RCC 7860 (cell line): ENCODE measurements around the gene SIK3.

Source experiments
- DNase-seq: peaks from one replicate; pipeline ENCODE4 v3.0.0-alpha.2; 2015; ENCODE audit warnings: low spot score
- FAIRE-seq: peaks from 2 replicates; lab custom pipeline; 2012; peaks lifted over from hg19 to GRCh38; lab: Jason Lieb, UNC

Gene SIK3

DNA sequence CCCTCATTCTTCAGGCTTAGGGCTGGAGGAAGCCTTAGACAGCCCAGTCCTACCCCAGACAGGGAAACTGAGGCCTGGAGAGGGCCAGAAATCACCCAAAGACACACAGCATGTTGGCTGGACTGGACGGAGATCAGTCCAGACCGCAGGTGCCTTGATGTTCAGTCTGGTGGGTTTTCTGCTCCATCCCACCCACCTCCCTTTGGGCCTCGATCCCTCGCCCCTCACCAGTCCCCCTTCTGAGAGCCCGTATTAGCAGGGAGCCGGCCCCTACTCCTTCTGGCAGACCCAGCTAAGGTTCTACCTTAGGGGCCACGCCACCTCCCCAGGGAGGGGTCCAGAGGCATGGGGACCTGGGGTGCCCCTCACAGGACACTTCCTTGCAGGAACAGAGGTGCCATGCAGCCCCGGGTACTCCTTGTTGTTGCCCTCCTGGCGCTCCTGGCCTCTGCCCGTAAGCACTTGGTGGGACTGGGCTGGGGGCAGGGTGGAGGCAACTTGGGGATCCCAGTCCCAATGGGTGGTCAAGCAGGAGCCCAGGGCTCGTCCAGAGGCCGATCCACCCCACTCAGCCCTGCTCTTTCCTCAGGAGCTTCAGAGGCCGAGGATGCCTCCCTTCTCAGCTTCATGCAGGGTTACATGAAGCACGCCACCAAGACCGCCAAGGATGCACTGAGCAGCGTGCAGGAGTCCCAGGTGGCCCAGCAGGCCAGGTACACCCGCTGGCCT, 267.9 kb downstream of the SIK3 start:
- DNase-seq (no peak), FAIRE-seq (no peak)

DNA sequence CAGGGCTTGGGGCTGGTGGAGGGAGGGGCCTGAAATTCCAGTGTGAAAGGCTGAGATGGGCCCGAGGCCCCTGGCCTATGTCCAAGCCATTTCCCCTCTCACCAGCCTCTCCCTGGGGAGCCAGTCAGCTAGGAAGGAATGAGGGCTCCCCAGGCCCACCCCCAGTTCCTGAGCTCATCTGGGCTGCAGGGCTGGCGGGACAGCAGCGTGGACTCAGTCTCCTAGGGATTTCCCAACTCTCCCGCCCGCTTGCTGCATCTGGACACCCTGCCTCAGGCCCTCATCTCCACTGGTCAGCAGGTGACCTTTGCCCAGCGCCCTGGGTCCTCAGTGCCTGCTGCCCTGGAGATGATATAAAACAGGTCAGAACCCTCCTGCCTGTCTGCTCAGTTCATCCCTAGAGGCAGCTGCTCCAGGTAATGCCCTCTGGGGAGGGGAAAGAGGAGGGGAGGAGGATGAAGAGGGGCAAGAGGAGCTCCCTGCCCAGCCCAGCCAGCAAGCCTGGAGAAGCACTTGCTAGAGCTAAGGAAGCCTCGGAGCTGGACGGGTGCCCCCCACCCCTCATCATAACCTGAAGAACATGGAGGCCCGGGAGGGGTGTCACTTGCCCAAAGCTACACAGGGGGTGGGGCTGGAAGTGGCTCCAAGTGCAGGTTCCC, 268.6 kb downstream of the SIK3 start, which contains the start of gene APOC3:
TSS of gene APOC3 (plus strand) at position 383 of the 659 bp plus-strand sequence. CDS start 676 bp downstream, outside the sequence.
- no peak for FAIRE-seq
- no peak for DNase-seq

DNA sequence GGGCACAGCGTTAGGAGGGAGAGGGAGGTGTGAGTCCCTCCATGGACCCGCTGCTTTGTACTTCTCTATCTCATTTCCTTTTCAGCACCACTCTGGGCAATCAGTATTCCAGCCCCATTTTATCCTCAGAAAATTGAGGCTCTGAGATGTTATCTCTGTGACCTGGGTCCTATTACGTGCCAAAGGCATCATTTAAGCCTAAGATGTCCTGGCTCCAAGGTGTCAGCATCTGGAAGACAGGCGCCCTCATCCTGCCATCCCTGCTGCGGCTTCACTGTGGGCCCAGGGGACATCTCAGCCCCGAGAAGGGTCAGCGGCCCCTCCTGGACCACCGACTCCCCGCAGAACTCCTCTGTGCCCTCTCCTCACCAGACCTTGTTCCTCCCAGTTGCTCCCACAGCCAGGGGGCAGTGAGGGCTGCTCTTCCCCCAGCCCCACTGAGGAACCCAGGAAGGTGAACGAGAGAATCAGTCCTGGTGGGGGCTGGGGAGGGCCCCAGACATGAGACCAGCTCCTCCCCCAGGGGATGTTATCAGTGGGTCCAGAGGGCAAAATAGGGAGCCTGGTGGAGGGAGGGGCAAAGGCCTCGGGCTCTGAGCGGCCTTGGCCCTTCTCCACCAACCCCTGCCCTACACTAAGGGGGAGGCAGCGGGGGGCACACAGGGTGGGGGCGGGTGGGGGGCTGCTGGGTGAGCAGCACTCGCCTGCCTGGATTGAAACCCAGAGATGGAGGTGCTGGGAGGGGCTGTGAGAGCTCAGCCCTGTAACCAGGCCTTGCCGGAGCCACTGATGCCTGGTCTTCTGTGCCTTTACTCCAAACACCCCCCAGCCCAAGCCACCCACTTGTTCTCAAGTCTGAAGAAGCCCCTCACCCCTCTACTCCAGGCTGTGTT, 269.4 kb downstream of the SIK3 start:
- FAIRE-seq: no peak

DNA sequence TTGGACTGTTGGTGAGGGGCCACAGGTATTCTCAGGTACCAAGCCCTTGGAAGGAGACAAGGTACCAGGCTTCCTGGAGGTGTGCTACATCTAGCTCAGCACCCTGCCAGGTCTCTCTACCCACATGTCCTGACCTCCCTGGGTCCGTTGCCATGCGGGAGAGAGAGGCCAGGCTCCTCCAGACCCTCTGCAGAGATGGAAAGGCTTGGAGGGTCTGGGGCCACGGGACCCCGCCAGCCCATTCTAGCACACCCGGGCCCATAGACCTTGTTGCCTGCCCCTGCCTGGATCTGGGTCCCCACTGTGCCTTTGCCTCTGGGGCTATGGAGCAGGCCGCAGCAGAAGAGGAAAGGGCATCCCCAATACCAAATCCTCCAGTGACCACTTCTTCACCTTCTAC, 270.8 kb downstream of the SIK3 start:
- FAIRE-seq (no peak), DNase-seq (no peak)

More for the DNA sequence above, 269.4 kb downstream of the SIK3 start:
- no peak for DNase-seq

DNA sequence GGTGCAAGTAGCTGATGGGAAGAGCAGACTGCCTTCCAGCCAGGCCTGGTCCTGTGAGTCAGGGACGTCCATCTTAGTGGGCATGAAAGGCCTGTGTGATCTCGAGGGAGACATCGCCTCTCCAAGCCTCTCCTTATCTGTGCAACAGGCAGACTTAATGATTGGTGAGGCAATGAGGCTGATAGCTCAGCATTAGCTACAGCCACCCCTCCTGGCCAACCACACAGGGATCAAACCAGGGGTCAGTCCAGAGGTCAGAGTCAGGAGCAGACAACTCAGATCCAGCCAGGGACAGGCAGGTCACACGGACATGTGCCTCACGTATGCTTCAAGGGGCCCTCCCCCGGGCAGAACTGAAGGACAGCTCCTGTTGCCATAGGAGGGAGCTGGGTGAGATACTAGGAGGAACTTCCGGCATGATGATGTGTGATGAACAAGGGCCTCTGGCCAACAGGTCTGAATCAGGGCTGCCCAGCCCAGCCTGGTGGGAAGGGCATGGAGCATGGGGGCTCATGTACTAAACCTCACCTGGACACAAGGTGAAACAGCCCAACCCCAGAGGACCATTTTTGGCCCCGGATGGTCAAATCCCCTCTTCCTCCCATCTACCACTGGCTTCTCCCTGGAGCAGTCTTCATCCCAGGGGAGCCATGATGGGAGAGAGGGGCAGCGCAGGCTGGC, 271.3 kb downstream of the SIK3 start:
- FAIRE-seq: no peak
- DNase-seq: no peak

DNA sequence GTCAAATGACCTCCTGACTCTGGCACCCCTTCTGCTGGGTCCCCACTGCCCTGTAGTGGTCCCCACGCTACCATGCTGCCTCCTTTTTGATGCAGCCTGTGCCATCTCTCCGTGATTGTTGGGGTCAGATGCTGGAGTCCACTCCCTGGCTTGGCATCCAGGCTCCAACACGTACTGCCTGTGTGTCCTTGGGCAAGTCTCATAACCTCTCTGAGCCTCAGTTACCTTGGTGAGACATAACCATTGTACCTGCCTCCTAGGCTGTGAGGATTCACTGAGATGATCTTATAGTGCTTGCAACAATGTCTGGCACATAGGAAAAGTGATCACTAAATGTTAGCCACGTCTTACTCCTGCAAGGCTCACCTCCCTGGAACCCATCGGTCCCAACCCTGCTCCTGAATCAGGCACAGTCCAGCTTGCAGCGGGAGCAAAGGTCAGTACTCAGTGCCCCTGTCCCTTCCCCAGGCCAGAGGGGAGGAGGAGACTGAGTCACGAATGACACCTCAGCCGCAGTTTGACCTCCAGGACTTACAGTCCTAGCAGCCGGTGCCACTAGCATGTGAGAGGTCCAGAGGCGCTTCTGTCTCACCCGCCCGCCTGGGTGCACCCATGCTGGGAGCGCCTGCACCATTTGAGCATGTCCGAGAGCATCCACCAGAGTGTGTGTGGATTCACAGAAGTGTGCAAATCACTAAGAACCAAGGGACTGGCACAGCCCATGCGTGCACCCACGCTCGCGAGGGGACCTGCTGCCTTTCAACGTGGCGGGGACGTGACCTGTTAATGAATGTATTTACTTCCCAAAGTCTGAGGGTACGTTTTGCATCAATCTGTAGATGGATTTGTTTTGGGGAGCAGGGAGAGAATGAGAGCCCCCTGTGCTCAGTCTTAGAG, 272.1 kb downstream of the SIK3 start:
- DNase-seq: no peak
- FAIRE-seq: no peak

DNA sequence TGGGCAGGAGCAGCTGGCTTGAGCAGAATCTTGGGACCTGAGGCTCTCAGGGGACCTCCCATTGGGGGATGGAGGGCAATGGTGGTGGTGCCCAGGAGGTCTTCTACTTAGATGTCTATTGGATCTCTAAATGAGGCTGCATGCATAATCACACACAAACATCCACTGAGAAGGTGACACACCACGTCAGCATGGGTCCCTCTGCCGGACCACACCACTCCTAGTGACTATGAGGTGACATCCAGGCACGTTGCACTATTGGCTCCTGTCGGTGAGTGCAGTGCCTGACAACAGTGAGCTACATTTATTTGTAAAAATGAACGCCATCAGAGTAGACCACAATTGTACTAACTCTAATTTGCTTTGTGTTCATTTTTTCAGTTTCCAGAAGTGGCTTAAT, 272.8 kb downstream of the SIK3 start:
- FAIRE-seq (no peak), DNase-seq (no peak)

DNA sequence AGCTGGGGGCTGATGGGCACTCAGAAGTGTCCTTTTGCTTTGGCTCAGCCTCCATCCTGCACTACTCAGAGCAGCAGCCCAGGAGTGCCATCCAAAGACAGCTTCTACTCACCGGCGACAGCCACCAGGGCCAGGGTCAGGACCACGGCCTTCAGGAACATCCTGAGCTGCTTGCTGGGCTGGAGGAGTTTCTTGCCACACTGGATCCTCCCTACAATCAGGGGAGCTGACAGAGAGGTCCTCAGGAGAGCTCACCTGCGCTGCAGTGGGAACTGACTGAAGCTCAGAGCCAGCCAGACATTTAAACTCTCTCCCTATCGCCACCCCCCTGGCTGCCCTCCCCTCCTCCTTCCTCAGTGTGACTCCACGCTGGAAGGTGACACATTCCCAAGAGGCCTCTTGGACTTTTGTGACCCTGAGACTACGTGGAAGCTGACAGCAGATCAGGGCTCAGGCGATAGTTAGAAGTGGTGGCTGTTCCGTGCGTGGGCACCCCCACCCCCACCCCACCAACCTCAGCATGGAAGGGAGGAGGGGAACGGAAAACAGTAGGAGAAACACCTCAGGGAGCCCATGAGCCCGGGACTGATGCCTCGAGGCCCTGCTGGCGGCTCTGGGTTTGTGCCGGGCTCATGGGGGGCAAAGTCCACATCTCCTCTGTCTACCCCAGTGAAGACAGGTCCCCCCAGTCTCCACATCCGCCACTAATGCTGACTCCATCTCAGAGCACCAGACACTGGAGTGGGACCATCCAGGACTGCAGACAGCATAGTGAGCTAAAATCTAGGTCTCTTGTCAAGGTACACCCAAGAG, 275.0 kb downstream of the SIK3 start, which contains the start of gene APOA4:
TSS of gene APOA4 (minus strand) at position 274 of the 813 bp plus-strand sequence. CDS start at position 161, 113 bp downstream.
- FAIRE-seq (no peak), DNase-seq (no peak)

DNA sequence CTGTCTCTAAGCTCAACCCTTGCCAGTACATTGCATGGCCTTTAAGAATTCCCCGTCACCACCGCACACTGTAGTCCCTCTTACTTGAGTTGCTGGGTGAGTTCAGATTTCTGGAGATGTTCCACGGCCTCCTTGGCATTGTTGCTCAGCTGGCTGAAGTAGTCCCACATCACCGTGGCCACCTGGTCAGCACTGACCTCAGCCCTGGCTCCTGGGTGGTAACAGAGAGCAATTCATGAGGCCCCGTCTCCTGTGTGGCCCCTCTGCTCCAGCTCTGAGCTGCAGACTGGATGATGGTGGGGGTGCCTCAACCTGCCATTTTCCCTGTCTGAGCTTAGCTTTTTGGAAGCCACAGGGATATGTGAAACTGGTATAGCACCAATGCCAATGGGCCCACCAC, 275.7 kb downstream of the SIK3 start:
- FAIRE-seq: no peak
- DNase-seq: no peak

DNA sequence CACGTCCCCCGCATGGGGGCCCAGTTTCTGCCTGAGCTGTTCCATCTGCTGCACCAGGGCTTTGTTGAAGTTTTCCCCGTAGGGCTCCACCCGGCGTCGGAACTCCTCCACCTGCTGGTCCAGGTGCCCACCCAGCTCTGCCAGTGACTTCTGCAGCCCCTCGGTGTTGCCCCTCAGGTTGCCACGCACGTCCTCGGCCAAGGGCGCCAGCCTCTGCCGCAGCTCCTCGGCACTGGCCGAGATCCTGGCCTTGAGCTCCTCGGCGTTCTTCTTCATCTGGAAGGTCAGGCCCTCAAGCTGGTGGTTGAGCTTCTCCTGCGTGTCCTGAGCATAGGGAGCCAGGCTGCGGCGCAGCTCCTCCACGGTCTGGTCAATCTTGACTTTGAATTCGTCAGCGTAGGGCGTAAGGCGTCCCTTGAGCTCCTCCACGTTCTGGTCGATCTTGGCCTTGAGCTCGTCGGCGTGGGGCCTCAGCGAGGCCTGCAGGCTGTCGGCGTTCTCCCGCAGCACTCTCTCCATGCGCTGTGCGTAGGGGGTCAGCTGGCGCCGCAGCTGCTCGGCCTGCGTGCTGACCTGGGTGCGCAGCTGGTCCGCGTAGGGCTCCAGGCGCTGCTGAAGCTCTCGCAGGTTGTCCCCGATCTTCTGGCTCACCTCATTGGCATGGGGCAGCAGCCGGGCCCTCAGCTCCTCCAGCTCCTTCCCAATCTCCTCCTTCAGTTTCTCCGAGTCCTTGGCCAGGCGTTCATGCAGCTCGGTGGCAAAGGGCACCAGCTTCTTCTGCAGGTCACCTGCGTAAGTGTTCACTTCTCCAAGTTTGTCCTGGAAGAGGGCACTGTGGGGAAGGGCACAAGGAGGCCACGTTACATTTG, 276.9 kb downstream of the SIK3 start:
- FAIRE-seq (no peak), DNase-seq (no peak)

DNA sequence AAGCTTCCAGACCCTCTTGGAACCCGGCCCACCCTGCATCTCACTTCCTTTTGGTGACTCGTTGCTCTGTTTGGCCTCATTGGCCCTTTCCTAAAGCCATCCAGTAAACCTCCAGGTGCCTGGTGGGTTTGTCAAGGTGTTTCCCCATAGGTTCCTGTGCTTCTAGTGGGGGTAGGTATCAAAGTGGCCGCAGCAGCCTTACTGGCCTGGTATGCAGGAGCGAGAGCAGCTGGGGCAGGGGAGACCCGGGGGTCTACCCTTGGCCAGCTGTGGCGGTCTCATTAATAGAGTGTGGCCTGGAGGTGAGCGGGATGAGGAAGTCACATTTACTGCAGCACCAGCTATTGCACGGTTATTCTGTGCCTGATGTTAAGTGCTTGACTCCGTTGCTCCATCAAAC, 279.2 kb downstream of the SIK3 start:
- DNase-seq: no peak
- no peak for FAIRE-seq

DNA sequence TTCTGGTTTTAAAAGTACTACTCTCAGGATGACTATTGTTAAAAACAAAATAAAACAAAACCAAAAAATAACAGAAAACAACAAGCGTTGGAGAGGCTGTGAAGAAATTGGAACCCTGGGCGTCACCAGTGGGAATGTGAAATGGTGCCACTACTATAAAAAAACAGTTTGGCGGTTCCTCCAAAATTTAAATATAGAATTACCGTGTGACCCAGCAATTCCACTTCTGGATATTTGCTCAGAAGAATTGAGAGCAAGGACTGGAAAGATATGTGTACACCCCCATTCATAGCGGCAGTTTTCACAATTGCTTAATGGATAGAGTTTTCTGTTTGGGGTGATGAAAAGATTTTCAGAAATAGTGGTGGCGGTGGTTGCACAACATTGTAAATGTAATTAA, 283.7 kb downstream of the SIK3 start:
- FAIRE-seq (no peak), DNase-seq (no peak)

DNA sequence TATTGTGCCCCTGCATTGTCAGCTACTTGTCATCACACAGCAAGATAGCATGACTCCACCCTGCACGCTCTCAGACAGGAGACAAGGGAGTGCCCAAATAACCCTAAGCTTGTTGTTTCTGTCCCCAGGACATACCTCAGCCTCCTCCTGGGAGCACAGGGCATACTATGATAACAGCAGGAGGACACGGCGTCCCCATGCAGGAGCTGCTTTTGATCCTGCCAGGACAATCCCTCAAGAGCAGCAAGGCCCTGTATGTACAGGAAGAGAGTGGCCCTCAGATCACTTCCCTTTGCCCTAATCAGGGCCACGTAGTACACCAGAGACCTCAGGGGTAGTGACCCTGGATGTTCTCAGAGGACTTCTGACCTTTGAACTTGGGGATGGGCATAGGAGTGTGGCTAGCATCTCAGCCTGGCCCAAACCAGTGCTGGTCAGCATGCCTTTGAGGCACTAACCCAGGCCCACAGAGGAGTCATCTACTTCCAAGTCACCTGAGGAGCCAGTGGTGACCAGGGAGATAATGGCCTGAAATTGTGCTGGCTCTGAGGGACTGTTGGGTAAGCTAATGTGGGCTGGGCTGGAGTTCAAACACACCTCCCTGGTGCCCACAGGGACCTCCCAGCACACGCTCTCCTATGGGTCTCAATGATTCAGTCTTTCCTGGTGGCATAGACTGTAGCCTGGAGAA, 284.3 kb downstream of the SIK3 start:
- no peak for DNase-seq
- no peak for FAIRE-seq

DNA sequence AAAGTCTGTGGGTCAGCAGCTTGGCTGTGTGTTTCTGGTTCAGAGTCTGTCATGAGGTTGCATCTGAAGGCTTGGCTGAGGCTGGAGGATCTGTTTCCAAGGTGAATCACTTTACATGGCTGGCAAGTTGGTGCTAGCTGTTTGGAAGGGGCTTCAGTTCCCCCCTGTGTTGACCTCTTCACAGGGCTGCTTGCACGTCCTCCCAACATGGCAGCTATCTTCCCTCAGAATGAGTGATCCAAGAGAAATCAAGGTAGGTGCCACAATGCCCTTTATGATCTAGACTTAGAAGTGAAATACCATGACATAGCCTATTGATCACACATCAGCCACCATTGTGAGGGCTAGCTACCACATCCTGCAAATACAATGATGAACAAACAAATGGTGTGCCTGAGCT, 285.1 kb downstream of the SIK3 start:
- DNase-seq (no peak), FAIRE-seq (no peak)

DNA sequence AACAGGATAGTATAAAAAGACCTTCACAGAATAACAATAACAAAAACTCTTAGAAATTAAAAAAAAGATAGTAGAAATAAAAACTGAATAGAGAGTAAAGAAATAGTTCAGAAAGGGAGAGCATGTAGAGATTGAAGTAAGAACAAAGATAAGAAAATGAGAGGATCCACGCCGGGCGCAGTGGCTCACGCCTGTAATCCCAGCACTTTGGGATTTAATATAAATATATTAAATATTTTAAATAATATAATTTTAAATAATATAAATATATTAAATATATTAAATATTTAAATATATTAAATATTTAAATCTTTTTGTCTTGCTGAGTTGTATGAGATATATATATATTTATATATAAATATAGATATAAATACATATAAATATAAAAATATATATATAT, 286.1 kb downstream of the SIK3 start:
- no peak for DNase-seq
- FAIRE-seq: peak; percentile 93

DNA sequence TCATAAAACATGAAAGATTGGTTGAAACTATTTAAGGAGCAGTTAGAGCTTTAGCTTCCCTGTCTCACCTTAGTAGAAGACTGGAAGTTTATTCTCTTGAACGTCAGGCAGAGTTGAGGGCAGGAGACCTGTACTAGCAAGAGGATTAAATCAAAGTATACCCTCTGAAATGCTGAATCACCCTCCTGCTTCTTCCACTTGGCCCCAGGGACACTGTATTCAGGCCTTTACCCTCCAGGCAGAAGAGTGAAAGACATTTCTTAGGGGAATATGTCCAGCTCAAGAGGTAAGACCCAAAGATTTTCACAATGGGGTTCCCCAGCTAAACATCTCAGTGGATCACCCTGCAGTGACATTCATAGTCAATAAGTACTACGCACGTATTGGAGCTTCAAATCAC, 287.0 kb downstream of the SIK3 start:
- DNase-seq (no peak), FAIRE-seq (no peak)
